H9 (cell line): ENCODE data around the gene MAP3K8. TPM values are rescaled to one million over a fixed set of nuclear protein-coding genes. Genes with fewer than 3 reads are reported as not detected.

Experiments used
- DNase-seq: peaks from one replicate; pipeline ENCODE4 v3.0.0-alpha.2; 2017
- H2AFZ ChIP-seq: one replicate; pipeline ENCODE4 v1.6.1; 2013; ENCODE audit warnings: mild to moderate bottlenecking, low read length, control low read depth, moderate library complexity
- H2AK5ac ChIP-seq: 2 replicates; pipeline ENCODE4 v1.6.1; 2013; ENCODE audit warnings: low read length, control low read depth, mixed read lengths; ENCODE audit not compliant: insufficient read length
- H2BK120ac ChIP-seq: one replicate; pipeline ENCODE4 v1.6.1; 2013; ENCODE audit warnings: low read depth, mild to moderate bottlenecking, low read length, control low read depth, inconsistent platforms; ENCODE audit not compliant: poor library complexity, severe bottlenecking
- H2BK12ac ChIP-seq: 2 replicates; pipeline ENCODE4 v1.6.1; 2013; ENCODE audit warnings: low read length, control low read depth, mixed read lengths, low read depth; ENCODE audit not compliant: insufficient read length
- H2BK15ac ChIP-seq: 2 replicates; pipeline ENCODE4 v1.6.1; 2013; ENCODE audit warnings: low read depth, low read length, control low read depth
- H2BK20ac ChIP-seq: one replicate; pipeline ENCODE4 v1.6.1; 2013; ENCODE audit warnings: low read depth, mild to moderate bottlenecking, low read length, control low read depth, inconsistent platforms; ENCODE audit not compliant: poor library complexity, severe bottlenecking
- H2BK5ac ChIP-seq: 2 replicates; pipeline ENCODE4 v1.6.1; 2013; ENCODE audit warnings: low read length, control low read depth, mixed read lengths; ENCODE audit not compliant: insufficient read length
- H3K14ac ChIP-seq: 2 replicates; pipeline ENCODE4 v1.6.1; 2013; ENCODE audit warnings: low read length, control low read depth; ENCODE audit not compliant: insufficient read depth
- H3K18ac ChIP-seq: 2 replicates; pipeline ENCODE4 v1.6.1; 2013; ENCODE audit warnings: low read depth, mild to moderate bottlenecking, mixed read lengths, low read length, control low read depth; ENCODE audit not compliant: insufficient read length
- H3K23ac ChIP-seq: 2 replicates; pipeline ENCODE4 v1.6.1; 2013; ENCODE audit warnings: low read length, control low read depth, mixed read lengths, low read depth; ENCODE audit not compliant: insufficient read length
- H3K23me2 ChIP-seq: 2 replicates; pipeline ENCODE4 v1.6.1; 2013; ENCODE audit warnings: low read depth, mild to moderate bottlenecking, mixed read lengths, low read length, control low read depth; ENCODE audit not compliant: insufficient read length, poor library complexity, severe bottlenecking
- H3K27ac ChIP-seq: 2 replicates; pipeline ENCODE4 v1.5.1; 2013; ENCODE audit warnings: low read length, control low read depth, mixed read lengths, low read depth; ENCODE audit not compliant: insufficient read length
- H3K27me3 ChIP-seq: 2 replicates; pipeline ENCODE4 v1.6.1; 2013; ENCODE audit warnings: low read length, control low read depth, inconsistent platforms; ENCODE audit not compliant: insufficient read depth
- H3K4ac ChIP-seq: 2 replicates; pipeline ENCODE4 v1.6.1; 2013; ENCODE audit warnings: low read depth, mild to moderate bottlenecking, control low read depth, inconsistent platforms, low read length, moderate library complexity
- H3K4me1 ChIP-seq: 2 replicates; pipeline ENCODE4 v1.6.1; 2013; ENCODE audit warnings: low read length, control low read depth, inconsistent platforms; ENCODE audit not compliant: insufficient read depth
- H3K4me2 ChIP-seq: 2 replicates; pipeline ENCODE4 v1.6.1; 2013; ENCODE audit warnings: low read length, control low read depth, mixed read lengths; ENCODE audit not compliant: insufficient read length, insufficient read depth
- H3K56ac ChIP-seq: 2 replicates; pipeline ENCODE4 v1.6.1; 2013; ENCODE audit warnings: low read depth, mild to moderate bottlenecking, mixed read lengths, low read length, control low read depth; ENCODE audit not compliant: insufficient read length
- H3K79me1 ChIP-seq: 2 replicates; pipeline ENCODE4 v1.6.1; 2013; ENCODE audit warnings: low read depth, mild to moderate bottlenecking, moderate library complexity, low read length, control low read depth, inconsistent platforms; ENCODE audit not compliant: insufficient read depth, poor library complexity, severe bottlenecking
- H3K79me2 ChIP-seq: 2 replicates; pipeline ENCODE4 v1.6.1; 2013; ENCODE audit warnings: low read length, control low read depth, inconsistent platforms; ENCODE audit not compliant: insufficient read depth
- H3K9ac ChIP-seq: 2 replicates; pipeline ENCODE4 v1.6.1; 2013; ENCODE audit warnings: low read length, control low read depth, mixed read lengths; ENCODE audit not compliant: insufficient read length; ENCODE audit errors: extremely low read depth
- H3K9me3 ChIP-seq: one replicate; pipeline ENCODE4 v1.6.1; 2013; ENCODE audit warnings: low read depth, low read length, inconsistent platforms; ENCODE audit not compliant: control insufficient read depth
- H3T11ph ChIP-seq: one replicate; pipeline ENCODE4 v1.6.1; 2013; ENCODE audit warnings: mild to moderate bottlenecking, low read length, control low read depth, inconsistent platforms
- H4K20me1 ChIP-seq: one replicate; pipeline ENCODE4 v1.6.1; 2013; ENCODE audit not compliant: control insufficient read depth, insufficient read length, insufficient read depth
- H4K5ac ChIP-seq: 2 replicates; pipeline ENCODE4 v1.6.1; 2013; ENCODE audit warnings: low read depth, mild to moderate bottlenecking, mixed read lengths, low read length, control low read depth; ENCODE audit not compliant: insufficient read length
- H4K8ac ChIP-seq: replicated peaks from 2 replicates; pipeline ENCODE4 v1.6.1; 2013; ENCODE audit warnings: low read length, control low read depth, mixed read lengths, low read depth; ENCODE audit not compliant: insufficient read length
- H4K91ac ChIP-seq: 2 replicates; pipeline ENCODE4 v1.6.1; 2013; ENCODE audit warnings: low read depth, mild to moderate bottlenecking, moderate library complexity, mixed read lengths, low read length, control low read depth; ENCODE audit not compliant: insufficient read length
- H3K27ac Mint-ChIP-seq, 3 experiments: 2 replicates in 2 of 3; 3 replicates in 1 of 3; pipeline ENCODE4 v1.8.0; 2020 to 2021; ENCODE audit warnings: mixed read lengths in 3 of 3, mild to moderate bottlenecking in 1 of 3, moderate library complexity in 1 of 3
- H3K27me3 Mint-ChIP-seq: 2 replicates; pipeline ENCODE4 v1.8.0; 2021; ENCODE audit warnings: low read depth, mild to moderate bottlenecking, moderate library complexity, mixed read lengths
- H3K36me3 Mint-ChIP-seq, 3 experiments: 2 replicates in 2 of 3; 3 replicates in 1 of 3; pipeline ENCODE4 v1.8.0; 2020 to 2021; ENCODE audit warnings: low read depth in 3 of 3, mixed read lengths in 3 of 3; ENCODE audit not compliant: insufficient read depth in 1 of 3
- H3K4me1 Mint-ChIP-seq, 2 experiments: 2 replicates each; pipeline ENCODE4 v1.8.0; 2020; ENCODE audit warnings: mixed read lengths in 2 of 2
- H3K4me3 Mint-ChIP-seq, 2 experiments: 2 replicates in 1 of 2; 3 replicates in 1 of 2; pipeline ENCODE4 v1.8.0; 2020 to 2021; ENCODE audit warnings: mild to moderate bottlenecking in 2 of 2, mixed read lengths in 2 of 2, moderate library complexity in 1 of 2
- H3K9me3 Mint-ChIP-seq, 2 experiments: 2 replicates in 1 of 2; 3 replicates in 1 of 2; pipeline ENCODE4 v1.8.0; 2020; ENCODE audit warnings: mild to moderate bottlenecking in 2 of 2, mixed read lengths in 2 of 2, moderate library complexity in 1 of 2
- WGBS: extraction: QIAGEN DNeasy Blood & Tissue Kit; methylation state at CpG from one replicate; pipeline ENCODE4 v1.1.7; 2013; ENCODE audit warnings: missing lambda C conversion rate, low lambda C conversion rate, mixed read lengths; ENCODE audit not compliant: insufficient read length; ENCODE audit errors: extremely low coverage; 5-methylcytosine and 5-hydroxymethylcytosine counted together
- total RNA-seq: library from RNA; stranded (reverse); gene quantifications from 2 replicates; pipeline ENCODE4 v1.2.1, GENCODE V29; 2021
- TF ChIP-seq, protein P1 (sequence below): fragments of 200-600 bp; sonication (generic); conservative IDR thresholded peaks from 3 replicates; pipeline ENCODE4 v1.8.0; 2021; ENCODE audit warnings: antibody characterized with exemption, mild to moderate bottlenecking

The MAP3K8 gene
- total RNA-seq, 1 experiment from 2014 or later, result 3.5 TPM

DNA sequence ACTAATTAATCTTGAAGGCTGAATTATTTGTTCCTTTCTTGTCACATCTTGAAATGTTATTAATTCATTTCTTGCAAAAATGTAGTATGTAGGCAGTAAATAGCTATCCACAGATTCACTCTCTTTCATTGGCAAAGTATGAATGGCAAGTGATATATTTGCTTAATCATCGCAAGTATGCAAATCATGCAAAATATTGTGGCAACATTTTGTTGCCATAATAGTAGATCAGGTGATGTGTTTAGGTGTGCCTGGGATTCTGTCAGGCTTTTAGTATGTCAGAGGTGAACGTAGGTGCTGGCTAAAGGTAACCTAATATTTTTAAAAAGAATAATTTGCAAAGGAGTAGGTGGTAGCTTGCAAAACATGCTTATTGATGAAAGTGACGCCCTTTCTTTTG is 5.9 kb downstream of the MAP3K8 start:
- DNase-seq, result no peak
- Histone ChIP-seq H2AK5ac (no peak overlapping the region), H3K23me2 (peaks cover 7% of the 10 kb centered on the region), H3K4me2 (no peak overlapping the region), H3T11ph (no peak overlapping the region), H3K4ac (no peak overlapping the region), H4K20me1 (no peaks in the 10 kb centered on the region), H3K27me3 (peaks cover 3% of the 10 kb centered on the region; the same call in 1 of the 2 replicates), H2BK20ac (no peak overlapping the region), H2BK15ac (no peak overlapping the region), H4K8ac (no peak overlapping the region), H2BK5ac (no peak overlapping the region), H2BK12ac (no peak overlapping the region), H4K5ac (no peak overlapping the region), H3K23ac (no peak overlapping the region), H2AFZ (no peak overlapping the region), H3K27ac (no peak overlapping the region), H3K14ac (no peak overlapping the region), H3K18ac (no peak overlapping the region), H3K56ac (no peak overlapping the region), H2BK120ac (no peak overlapping the region), H3K9me3 (no peaks in the 10 kb centered on the region), H3K79me1 (no peaks in the 10 kb centered on the region), H4K91ac (no peak overlapping the region), H3K79me2 (no peaks in the 10 kb centered on the region), H3K9ac (no peak overlapping the region), H3K4me1 (peaks cover 10% of the 10 kb centered on the region; the same call in 1 of the 2 replicates)
- H3K9me3 Mint-ChIP-seq, result no peaks in the 10 kb centered on the region
- no peak overlapping the region for H3K4me3 Mint-ChIP-seq
- WGBS, result no CpG with 5 or more reads among the region's 3 CpGs
- peaks cover 0 to 8% (median 0%) of the 10 kb centered on the region in 3 experiments; a peak in 4 of 7 replicates for H3K36me3 Mint-ChIP-seq
- H3K27me3 Mint-ChIP-seq, result peaks cover 25% of the 10 kb centered on the region
- peaks cover 34 to 37% of the 10 kb centered on the region in 2 experiments for H3K4me1 Mint-ChIP-seq
- TF ChIP-seq, protein P1, sequence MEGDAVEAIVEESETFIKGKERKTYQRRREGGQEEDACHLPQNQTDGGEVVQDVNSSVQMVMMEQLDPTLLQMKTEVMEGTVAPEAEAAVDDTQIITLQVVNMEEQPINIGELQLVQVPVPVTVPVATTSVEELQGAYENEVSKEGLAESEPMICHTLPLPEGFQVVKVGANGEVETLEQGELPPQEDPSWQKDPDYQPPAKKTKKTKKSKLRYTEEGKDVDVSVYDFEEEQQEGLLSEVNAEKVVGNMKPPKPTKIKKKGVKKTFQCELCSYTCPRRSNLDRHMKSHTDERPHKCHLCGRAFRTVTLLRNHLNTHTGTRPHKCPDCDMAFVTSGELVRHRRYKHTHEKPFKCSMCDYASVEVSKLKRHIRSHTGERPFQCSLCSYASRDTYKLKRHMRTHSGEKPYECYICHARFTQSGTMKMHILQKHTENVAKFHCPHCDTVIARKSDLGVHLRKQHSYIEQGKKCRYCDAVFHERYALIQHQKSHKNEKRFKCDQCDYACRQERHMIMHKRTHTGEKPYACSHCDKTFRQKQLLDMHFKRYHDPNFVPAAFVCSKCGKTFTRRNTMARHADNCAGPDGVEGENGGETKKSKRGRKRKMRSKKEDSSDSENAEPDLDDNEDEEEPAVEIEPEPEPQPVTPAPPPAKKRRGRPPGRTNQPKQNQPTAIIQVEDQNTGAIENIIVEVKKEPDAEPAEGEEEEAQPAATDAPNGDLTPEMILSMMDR, result no peak
- no peak overlapping the region for H3K27ac Mint-ChIP-seq
